ENCODE results near the gene GJA4. TPM values are rescaled to one million over a fixed set of nuclear protein-coding genes. Genes with fewer than 3 reads are reported as not detected.

The GJA4 gene
- total RNA-seq, 4 donors from 2014 or later: 14.4 to 41.4 (median 27.7) TPM

DNA sequence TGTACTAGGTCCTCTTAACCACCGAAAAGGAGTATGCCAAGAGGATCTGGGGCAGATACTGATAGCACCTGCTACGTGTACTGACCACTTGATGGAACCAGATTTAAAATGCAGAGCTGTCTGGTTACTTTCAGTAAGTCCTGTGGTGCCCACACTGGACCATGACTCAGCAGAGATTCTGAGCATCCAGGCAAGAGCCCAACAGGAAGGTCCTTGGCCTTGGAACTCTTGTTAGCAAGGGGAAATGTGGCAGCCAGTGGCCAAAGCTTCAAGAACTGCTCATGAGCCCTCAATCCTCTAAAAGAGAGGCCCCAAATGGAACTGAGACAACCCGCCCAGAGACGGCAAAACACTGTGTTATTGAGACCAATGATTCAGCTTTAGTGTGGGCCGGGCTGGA is 42.2 kb upstream of the GJA4 start:
- no peak for TF ChIP-seq POLR2A (IDR thresholded peaks at IDR 0.05)
- TF ChIP-seq, protein P1, sequence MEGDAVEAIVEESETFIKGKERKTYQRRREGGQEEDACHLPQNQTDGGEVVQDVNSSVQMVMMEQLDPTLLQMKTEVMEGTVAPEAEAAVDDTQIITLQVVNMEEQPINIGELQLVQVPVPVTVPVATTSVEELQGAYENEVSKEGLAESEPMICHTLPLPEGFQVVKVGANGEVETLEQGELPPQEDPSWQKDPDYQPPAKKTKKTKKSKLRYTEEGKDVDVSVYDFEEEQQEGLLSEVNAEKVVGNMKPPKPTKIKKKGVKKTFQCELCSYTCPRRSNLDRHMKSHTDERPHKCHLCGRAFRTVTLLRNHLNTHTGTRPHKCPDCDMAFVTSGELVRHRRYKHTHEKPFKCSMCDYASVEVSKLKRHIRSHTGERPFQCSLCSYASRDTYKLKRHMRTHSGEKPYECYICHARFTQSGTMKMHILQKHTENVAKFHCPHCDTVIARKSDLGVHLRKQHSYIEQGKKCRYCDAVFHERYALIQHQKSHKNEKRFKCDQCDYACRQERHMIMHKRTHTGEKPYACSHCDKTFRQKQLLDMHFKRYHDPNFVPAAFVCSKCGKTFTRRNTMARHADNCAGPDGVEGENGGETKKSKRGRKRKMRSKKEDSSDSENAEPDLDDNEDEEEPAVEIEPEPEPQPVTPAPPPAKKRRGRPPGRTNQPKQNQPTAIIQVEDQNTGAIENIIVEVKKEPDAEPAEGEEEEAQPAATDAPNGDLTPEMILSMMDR (IDR thresholded peaks at IDR 0.05 in 4 of 5, conservative IDR thresholded peaks at IDR 0.05 in 1 of 5): no peak
- H3K4me3 ChIP-seq: no peak overlapping the region
- peaks cover 0 to 5% (median 0%) of the 10 kb centered on the region in 3 donors for H3K27me3 ChIP-seq
- intact Hi-C loops (cut with DNase I; ENCODE audit: low total_unique reads) (no loop called here), in situ Hi-C loops (cut with MboI; ENCODE audit: low sequenced_read_pairs in 4 of 4) (no loop called here)
- ATAC-seq (no peak), DNase-seq (no peak)
- no peak overlapping the region for H3K27ac ChIP-seq
- no peaks in the 10 kb centered on the region for H3K4me1 ChIP-seq
- H3K9me3 ChIP-seq: no peaks in the 10 kb centered on the region
- no peaks in the 10 kb centered on the region for H3K36me3 ChIP-seq

- Histone ChIP-seq H3K4me1 (no peaks in the 10 kb centered on the region), H3K27ac (no peak overlapping the region), H3K36me3 (no peaks in the 10 kb centered on the region), H3K4me3 (no peak overlapping the region), H3K27me3 (no peaks in the 10 kb centered on the region), H3K9me3 (no peaks in the 10 kb centered on the region)
- TF ChIP-seq, protein P1 (IDR thresholded peaks at IDR 0.05 in 4 of 5, conservative IDR thresholded peaks at IDR 0.05 in 1 of 5): no peak
- no peak for TF ChIP-seq POLR2A (IDR thresholded peaks at IDR 0.05)
- ATAC-seq (no peak), DNase-seq (no peak)
- intact Hi-C loops (cut with DNase I; ENCODE audit: low total_unique reads): no loop called here
- in situ Hi-C loops (cut with MboI; ENCODE audit: low sequenced_read_pairs in 4 of 4): no loop called here
These were observed 39.6 kb upstream of the GJA4 start for GRCh38 chr1:34753163-34753562.

DNA sequence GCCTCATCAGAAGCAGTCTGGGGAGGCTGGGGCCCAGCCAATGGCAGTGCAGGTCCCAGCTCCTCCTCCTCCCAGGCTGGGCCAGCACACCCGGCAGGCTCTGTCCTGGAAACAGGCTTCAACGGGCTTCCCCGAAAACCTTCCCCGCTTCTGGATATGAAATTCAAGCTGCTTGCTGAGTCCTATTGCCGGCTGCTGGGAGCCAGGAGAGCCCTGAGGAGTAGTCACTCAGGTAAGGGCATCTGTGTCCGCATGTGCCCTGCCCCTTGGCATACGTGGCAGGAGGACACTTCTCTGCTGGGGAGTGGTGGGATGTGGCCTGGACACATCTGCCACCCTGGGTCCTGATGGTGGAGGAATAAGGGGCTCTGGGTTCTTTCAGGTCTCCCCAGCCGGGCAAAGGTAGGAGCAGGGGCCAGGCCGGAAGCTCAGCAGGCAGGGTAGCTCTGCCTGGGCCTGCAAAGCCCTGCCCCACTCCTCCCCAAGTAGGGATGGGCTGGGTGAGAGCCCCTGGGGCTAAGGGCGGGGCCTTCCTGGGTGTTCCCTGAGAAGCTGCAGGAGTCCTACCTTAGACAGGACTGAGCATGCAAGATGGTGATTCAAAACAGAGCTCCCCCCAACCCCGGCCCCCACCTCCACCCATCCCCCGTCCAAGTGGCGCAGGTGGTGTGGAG is 37.7 kb upstream of the GJA4 start, which contains the start of gene GJB5:
Gene GJB5 (plus strand): TSS at position 84 of the 674 bp plus-strand sequence. CDS start 2,284 bp downstream, outside the sequence.
- H3K4me1 ChIP-seq: no peaks in the 10 kb centered on the region
- in situ Hi-C loops (cut with MboI; ENCODE audit: low sequenced_read_pairs in 4 of 4) (no loop called here), intact Hi-C loops (cut with DNase I; ENCODE audit: low total_unique reads) (no loop called here)
- TF ChIP-seq, protein P1 (IDR thresholded peaks at IDR 0.05 in 4 of 5, conservative IDR thresholded peaks at IDR 0.05 in 1 of 5): no peak
- TF ChIP-seq POLR2A (IDR thresholded peaks at IDR 0.05): no peak
- ATAC-seq (no peak), DNase-seq (no peak)
- no peak within 1 kb of the TSS for H3K27ac ChIP-seq
- no peaks in the 10 kb centered on the region for H3K36me3 ChIP-seq
- no peaks in the 10 kb centered on the region for H3K9me3 ChIP-seq
- no peaks in the 10 kb centered on the region for H3K27me3 ChIP-seq
- no peak within 1 kb of the TSS for H3K4me3 ChIP-seq

- H3K36me3 ChIP-seq: no peaks in the 10 kb centered on the region
- no peaks in the 10 kb centered on the region for H3K27me3 ChIP-seq
- H3K27ac ChIP-seq: no peak overlapping the region
- no peak overlapping the region for H3K4me3 ChIP-seq
- H3K9me3 ChIP-seq: no peaks in the 10 kb centered on the region
- DNase-seq (no peak), ATAC-seq (no peak)
- TF ChIP-seq, protein P1 (IDR thresholded peaks at IDR 0.05 in 4 of 5, conservative IDR thresholded peaks at IDR 0.05 in 1 of 5): no peak
- no peak for TF ChIP-seq POLR2A (IDR thresholded peaks at IDR 0.05)
- in situ Hi-C loops (cut with MboI; ENCODE audit: low sequenced_read_pairs in 4 of 4): no loop called here
- H3K4me1 ChIP-seq: no peaks in the 10 kb centered on the region
- intact Hi-C loops (cut with DNase I; ENCODE audit: low total_unique reads): no loop called here
These were observed 36.8 kb upstream of the GJA4 start for GRCh38 chr1:34755961-34756360.

DNA sequence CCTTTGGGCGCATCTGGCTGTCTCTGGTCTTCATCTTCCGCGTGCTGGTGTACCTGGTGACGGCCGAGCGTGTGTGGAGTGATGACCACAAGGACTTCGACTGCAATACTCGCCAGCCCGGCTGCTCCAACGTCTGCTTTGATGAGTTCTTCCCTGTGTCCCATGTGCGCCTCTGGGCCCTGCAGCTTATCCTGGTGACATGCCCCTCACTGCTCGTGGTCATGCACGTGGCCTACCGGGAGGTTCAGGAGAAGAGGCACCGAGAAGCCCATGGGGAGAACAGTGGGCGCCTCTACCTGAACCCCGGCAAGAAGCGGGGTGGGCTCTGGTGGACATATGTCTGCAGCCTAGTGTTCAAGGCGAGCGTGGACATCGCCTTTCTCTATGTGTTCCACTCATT is 35.4 kb upstream of the GJA4 start:
- intact Hi-C loops (cut with DNase I; ENCODE audit: low total_unique reads): no loop called here
- H3K36me3 ChIP-seq: no peaks in the 10 kb centered on the region
- in situ Hi-C loops (cut with MboI; ENCODE audit: low sequenced_read_pairs in 4 of 4): no loop called here
- no peaks in the 10 kb centered on the region for H3K4me1 ChIP-seq
- ATAC-seq: no peak
- DNase-seq: no peak
- no peak overlapping the region for H3K4me3 ChIP-seq
- TF ChIP-seq, protein P1 (IDR thresholded peaks at IDR 0.05 in 4 of 5, conservative IDR thresholded peaks at IDR 0.05 in 1 of 5): no peak
- no peak for TF ChIP-seq POLR2A (IDR thresholded peaks at IDR 0.05)
- no peaks in the 10 kb centered on the region for H3K9me3 ChIP-seq
- no peak overlapping the region for H3K27ac ChIP-seq
- no peaks in the 10 kb centered on the region for H3K27me3 ChIP-seq

Measured in gastrocnemius medialis (tissue), 4 donors.